Peyer's patch (tissue), 4 donors: ENCODE measurements around the gene PCP4L1.

Experiments used
- POLR2A ChIP-seq, 2 donors: fragments of 450-650 bp; IDR thresholded peaks; one replicate each; pipeline ENCODE4 v1.5.1; 2017; ENCODE audit warnings: antibody characterized with exemption in 2 of 2, mild to moderate bottlenecking in 2 of 2, moderate library complexity in 2 of 2
- TF ChIP-seq, protein P1 (sequence below), 6 experiments: fragments of 450-650 bp in 4 of 6; fragments of 200-600 bp in 2 of 6; sonication (generic) in 1 of 6; IDR thresholded peaks; one replicate each; pipeline ENCODE4 v1.5.1; 2017 to 2019; ENCODE audit warnings: antibody characterized with exemption in 6 of 6, mild to moderate bottlenecking in 3 of 6, moderate library complexity in 1 of 6

DNA sequence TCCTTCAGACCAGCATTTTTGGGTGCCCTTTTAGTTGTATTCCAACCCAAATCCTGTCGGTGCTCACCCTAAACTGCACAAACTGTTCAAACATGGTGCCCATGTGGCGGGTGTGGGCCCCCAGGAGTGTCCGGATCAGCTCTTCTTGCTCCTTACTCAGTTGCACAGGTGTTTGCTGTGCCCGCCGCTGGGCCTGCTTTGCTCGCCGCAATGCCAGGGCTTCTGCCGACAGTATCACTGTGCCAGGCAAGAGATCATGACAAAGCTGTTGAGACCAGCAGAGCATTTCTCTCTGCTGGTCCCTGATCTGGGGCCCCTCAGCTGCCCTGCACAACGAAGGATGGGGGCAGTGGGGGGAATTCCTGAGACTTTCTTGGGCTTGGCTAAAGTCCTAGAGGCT lies 25.4 kb upstream of the PCP4L1 start:
- TF ChIP-seq, protein P1, sequence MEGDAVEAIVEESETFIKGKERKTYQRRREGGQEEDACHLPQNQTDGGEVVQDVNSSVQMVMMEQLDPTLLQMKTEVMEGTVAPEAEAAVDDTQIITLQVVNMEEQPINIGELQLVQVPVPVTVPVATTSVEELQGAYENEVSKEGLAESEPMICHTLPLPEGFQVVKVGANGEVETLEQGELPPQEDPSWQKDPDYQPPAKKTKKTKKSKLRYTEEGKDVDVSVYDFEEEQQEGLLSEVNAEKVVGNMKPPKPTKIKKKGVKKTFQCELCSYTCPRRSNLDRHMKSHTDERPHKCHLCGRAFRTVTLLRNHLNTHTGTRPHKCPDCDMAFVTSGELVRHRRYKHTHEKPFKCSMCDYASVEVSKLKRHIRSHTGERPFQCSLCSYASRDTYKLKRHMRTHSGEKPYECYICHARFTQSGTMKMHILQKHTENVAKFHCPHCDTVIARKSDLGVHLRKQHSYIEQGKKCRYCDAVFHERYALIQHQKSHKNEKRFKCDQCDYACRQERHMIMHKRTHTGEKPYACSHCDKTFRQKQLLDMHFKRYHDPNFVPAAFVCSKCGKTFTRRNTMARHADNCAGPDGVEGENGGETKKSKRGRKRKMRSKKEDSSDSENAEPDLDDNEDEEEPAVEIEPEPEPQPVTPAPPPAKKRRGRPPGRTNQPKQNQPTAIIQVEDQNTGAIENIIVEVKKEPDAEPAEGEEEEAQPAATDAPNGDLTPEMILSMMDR (IDR thresholded peaks at IDR 0.05) = no peak
- TF ChIP-seq POLR2A (IDR thresholded peaks at IDR 0.05) = no peak
